Common myeloid progenitor, CD34-positive (primary cell): Measurements from ENCODE around the gene OXA1L.

ENCODE experiments used
- CTCF ChIA-PET: fragments of 350-600 bp; sonication (Branson Sonifier 250); formaldehyde crosslinking; loops from one replicate; lab custom pipeline; 2021; ENCODE audit warnings: antibody characterized with exemption; lab: Charles Lee
- POLR2A ChIA-PET: fragments of 350-600 bp; sonication (Branson Sonifier 250); formaldehyde crosslinking; loops from one replicate; lab custom pipeline; 2021; ENCODE audit warnings: antibody characterized with exemption; lab: Charles Lee
- DNase-seq, 3 donors: peaks; one replicate each; pipeline versions ENCODE4 v3.0.0 to v3.0.0-alpha.2; 2013
- H3K27ac ChIP-seq, 2 experiments: 1 replicate in 1 of 2; 2 replicates in 1 of 2; pipeline ENCODE4 v1.7.0; 2013; ENCODE audit warnings: inconsistent platforms in 2 of 2, low read length in 2 of 2, mild to moderate bottlenecking in 2 of 2, low read depth in 1 of 2, moderate library complexity in 1 of 2; ENCODE audit not compliant: severe bottlenecking in 2 of 2, insufficient read depth in 1 of 2, poor library complexity in 1 of 2
- H3K27me3 ChIP-seq, 5 experiments: replicated peaks in 2 of 5; 1 replicate in 3 of 5; 2 replicates in 2 of 5; pipeline versions ENCODE4 v1.6.1 to v1.7.0; 2013; ENCODE audit warnings: low read length in 4 of 5, mild to moderate bottlenecking in 2 of 5, moderate library complexity in 2 of 5, inconsistent platforms in 1 of 5; ENCODE audit not compliant: insufficient read depth in 5 of 5, control insufficient read depth in 4 of 5
- H3K36me3 ChIP-seq, 4 experiments: 1 replicate in 2 of 4; 2 replicates in 2 of 4; pipeline versions ENCODE4 v1.6.1 to v1.7.0; 2013; ENCODE audit warnings: low read length in 3 of 4, control low read depth in 1 of 4, mild to moderate bottlenecking in 1 of 4; ENCODE audit not compliant: control insufficient read depth in 4 of 4, insufficient read depth in 4 of 4
- H3K4me1 ChIP-seq, 4 experiments: 1 replicate in 3 of 4; 2 replicates in 1 of 4; pipeline versions ENCODE4 v1.6.1 to v1.7.1; 2013; ENCODE audit warnings: low read length in 3 of 4, mild to moderate bottlenecking in 3 of 4, control low read depth in 1 of 4, inconsistent platforms in 1 of 4, moderate library complexity in 1 of 4; ENCODE audit not compliant: control insufficient read depth in 4 of 4, insufficient read depth in 4 of 4; ENCODE audit errors: control extremely low read depth in 1 of 4
- H3K4me3 ChIP-seq, 7 experiments: 1 replicate in 4 of 7; 2 replicates in 3 of 7; pipeline versions ENCODE4 v1.5.1 to v1.7.0; 2013; ENCODE audit warnings: mild to moderate bottlenecking in 7 of 7, low read length in 6 of 7, moderate library complexity in 6 of 7, inconsistent platforms in 2 of 7, low read depth in 2 of 7, control low read depth in 1 of 7; ENCODE audit not compliant: insufficient read depth in 4 of 7, control insufficient read depth in 1 of 7; ENCODE audit errors: extremely low read depth in 1 of 7
- H3K9me3 ChIP-seq, 5 experiments: 1 replicate in 4 of 5; 2 replicates in 1 of 5; pipeline versions ENCODE4 v1.6.1 to v1.7.1; 2013; ENCODE audit warnings: low read length in 4 of 5, mild to moderate bottlenecking in 2 of 5, inconsistent platforms in 1 of 5, low read depth in 1 of 5, moderate library complexity in 1 of 5; ENCODE audit not compliant: control insufficient read depth in 4 of 5, insufficient read depth in 2 of 5; ENCODE audit errors: control extremely low read depth in 1 of 5
- WGBS: methylation state at CpG from one replicate; pipeline ENCODE4 v1.1.5; 2013; ENCODE audit not compliant: insufficient coverage; 5-methylcytosine and 5-hydroxymethylcytosine counted together

Gene OXA1L

GRCh38 chr14:22764382-22764781 is 2.1 kb upstream of the OXA1L start:
- H3K36me3 ChIP-seq, result peaks cover 2 to 13% (median 10%) of the 10 kb centered on the region in 4 experiments
- H3K27ac ChIP-seq, result no peak overlapping the region
- no peak overlapping the region for H3K4me3 ChIP-seq
- H3K4me1 ChIP-seq, result peaks cover 3 to 20% (median 15%) of the 10 kb centered on the region in 4 experiments
- H3K9me3 ChIP-seq, result peaks cover 0 to 9% (median 0%) of the 10 kb centered on the region in 5 experiments
- CTCF ChIA-PET, result no interaction called here
- no peaks in the 10 kb centered on the region for H3K27me3 ChIP-seq
- no peak for DNase-seq
- POLR2A ChIA-PET, result no interaction called here
- 100% methylated on average over 3 of the region's 4 CpGs for WGBS

GRCh38 chr14:22767323-22767589 is 768 bp downstream of the OXA1L start:
- peak overlapping the region; percentile 74 to 87 for H3K27ac ChIP-seq
- ChIA-PET POLR2A (no interaction called here), CTCF (no interaction called here)
- peaks cover 3 to 20% (median 15%) of the 10 kb centered on the region in 4 experiments for H3K4me1 ChIP-seq
- peaks cover 0 to 3% (median 0%) of the 10 kb centered on the region in 5 experiments for H3K9me3 ChIP-seq
- no peaks in the 10 kb centered on the region for H3K27me3 ChIP-seq
- H3K36me3 ChIP-seq, result peaks cover 12 to 36% (median 30%) of the 10 kb centered on the region in 4 experiments
- WGBS, result 29% methylated on average over 1 of the region's 6 CpGs
- H3K4me3 ChIP-seq, result peak overlapping the region; percentile 82 to 99 (median 98)
- no peak for DNase-seq

- WGBS, result 96% methylated on average over 3 of the region's 4 CpGs
Observed at GRCh38 chr14:22768947-22769346, 2.5 kb downstream of the OXA1L start.

GRCh38 chr14:22769369-22769768 is 2.9 kb downstream of the OXA1L start:
- no peaks in the 10 kb centered on the region for H3K27me3 ChIP-seq
- DNase-seq, result no peak
- no peak overlapping the region for H3K4me3 ChIP-seq
- ChIA-PET POLR2A (no interaction called here), CTCF (no interaction called here)
- H3K4me1 ChIP-seq, result peaks cover 3 to 20% (median 15%) of the 10 kb centered on the region in 4 experiments
- no peaks in the 10 kb centered on the region for H3K9me3 ChIP-seq
- peaks cover 12 to 56% (median 42%) of the 10 kb centered on the region in 4 experiments for H3K36me3 ChIP-seq
- WGBS, result 100% methylated on average over 2 of the region's 2 CpGs
- H3K27ac ChIP-seq, result no peak overlapping the region

More at GRCh38 chr14:22768947-22769346, 2.5 kb downstream of the OXA1L start:
- ChIA-PET CTCF (no interaction called here), POLR2A (no interaction called here)
- Histone ChIP-seq H3K36me3 (peaks cover 12 to 52% (median 40%) of the 10 kb centered on the region in 4 experiments), H3K9me3 (no peaks in the 10 kb centered on the region), H3K4me1 (peaks cover 3 to 20% (median 15%) of the 10 kb centered on the region in 4 experiments), H3K27ac (no peak overlapping the region), H3K4me3 (no peak overlapping the region), H3K27me3 (no peaks in the 10 kb centered on the region)
- no peak for DNase-seq

- WGBS, result 96% methylated on average over 6 of the region's 8 CpGs
- Histone ChIP-seq H3K36me3 (peaks cover 12 to 58% (median 43%) of the 10 kb centered on the region in 4 experiments), H3K4me3 (no peak overlapping the region), H3K9me3 (no peaks in the 10 kb centered on the region), H3K27me3 (no peaks in the 10 kb centered on the region), H3K27ac (no peak overlapping the region), H3K4me1 (peaks cover 3 to 20% (median 14%) of the 10 kb centered on the region in 4 experiments)
- no peak for DNase-seq
- POLR2A ChIA-PET, result no interaction called here
- CTCF ChIA-PET, result no interaction called here
Observed at GRCh38 chr14:22770481-22771187, 4.1 kb downstream of the OXA1L start.

GRCh38 chr14:22772725-22773124 is 6.2 kb downstream of the OXA1L start:
- Histone ChIP-seq H3K9me3 (no peaks in the 10 kb centered on the region), H3K4me3 (no peak overlapping the region), H3K27ac (no peak overlapping the region), H3K4me1 (peaks cover 0 to 4% (median 3%) of the 10 kb centered on the region in 4 experiments), H3K27me3 (no peaks in the 10 kb centered on the region), H3K36me3 (peaks cover 12 to 61% (median 43%) of the 10 kb centered on the region in 4 experiments)
- WGBS, result 100% methylated on average over 1 of the region's 1 CpG
- DNase-seq, result no peak
- POLR2A ChIA-PET, result no interaction called here
- CTCF ChIA-PET, result interaction anchor here (1.6 kb wide), 1 partner anchor 47 kb away, joined by 3 read pairs; no protein-coding TSS in a partner anchor
